GM12801 (cell line): ENCODE data around the gene KRTAP17-1.
"Not testable (repeated sequence)": the region's sequence is repeated elsewhere in the genome, so short reads cannot be mapped to it uniquely, and the experiment has no call there.

Source experiments
- CTCF ChIP-seq: IDR thresholded peaks from one replicate; pipeline ENCODE4 v1.5.1; 2011; ENCODE audit warnings: control low read depth; ENCODE audit not compliant: insufficient read length; ENCODE audit errors: extremely low read depth

The KRTAP17-1 gene

GRCh38 chr17:41275648-41276190 is 39.8 kb downstream of the KRTAP17-1 start, which contains the start of gene KRTAP9-7:
TSS of gene KRTAP9-7 (plus strand) at chr17:41275698. CDS start at chr17:41275698, 0 bp downstream.
- TF ChIP-seq CTCF: not testable (repeated sequence)

- no peak for TF ChIP-seq CTCF
These were observed 43.7 kb downstream of the KRTAP17-1 start for GRCh38 chr17:41271858-41272257.

- no peak for TF ChIP-seq CTCF
These were observed 47.8 kb downstream of the KRTAP17-1 start for GRCh38 chr17:41267711-41268110.

- TF ChIP-seq CTCF: no peak
These were observed 50.4 kb downstream of the KRTAP17-1 start, which contains the start of gene KRTAP9-6 for GRCh38 chr17:41265078-41265477. TSS of gene KRTAP9-6 (plus strand) at chr17:41265378. CDS start at chr17:41265378, 0 bp downstream.
